ENCODE measurements around the gene CALHM1. TPM values are rescaled to one million over a fixed set of nuclear protein-coding genes. Genes with fewer than 3 reads are reported as not detected.

Gene CALHM1
- total and polyA plus RNA-seq, 4 donors: not detected

GRCh38 chr10:103454026-103454425, 4.7 kb downstream of the CALHM1 start:
- Histone ChIP-seq H3K4me3 (ENCODE audit: low read depth in 1 of 3, low read length in 3 of 3) (no peak overlapping the region), H3K4me1 (ENCODE audit: control insufficient read depth in 4 of 4, insufficient read depth in 4 of 4, low read length in 3 of 4) (peaks cover 0 to 5% (median 2%) of the 10 kb centered on the region in 4 donors), H3K9me3 (ENCODE audit: control insufficient read depth in 4 of 4, low read length in 3 of 4) (no peaks in the 10 kb centered on the region), H3K36me3 (ENCODE audit: control insufficient read depth in 4 of 4, insufficient read depth in 3 of 4, low read depth in 1 of 4, low read length in 3 of 4) (no peaks in the 10 kb centered on the region), H3K27me3 (ENCODE audit: control insufficient read depth in 4 of 4, insufficient read depth in 4 of 4, low read length in 3 of 4) (no peaks in the 10 kb centered on the region), H3K9ac (ENCODE audit: low read depth in 1 of 2, low read length in 2 of 2) (no peak overlapping the region), H3K27ac (ENCODE audit: low read depth in 1 of 2, low read length in 2 of 2) (no peak overlapping the region)
- TF ChIP-seq, protein P1, sequence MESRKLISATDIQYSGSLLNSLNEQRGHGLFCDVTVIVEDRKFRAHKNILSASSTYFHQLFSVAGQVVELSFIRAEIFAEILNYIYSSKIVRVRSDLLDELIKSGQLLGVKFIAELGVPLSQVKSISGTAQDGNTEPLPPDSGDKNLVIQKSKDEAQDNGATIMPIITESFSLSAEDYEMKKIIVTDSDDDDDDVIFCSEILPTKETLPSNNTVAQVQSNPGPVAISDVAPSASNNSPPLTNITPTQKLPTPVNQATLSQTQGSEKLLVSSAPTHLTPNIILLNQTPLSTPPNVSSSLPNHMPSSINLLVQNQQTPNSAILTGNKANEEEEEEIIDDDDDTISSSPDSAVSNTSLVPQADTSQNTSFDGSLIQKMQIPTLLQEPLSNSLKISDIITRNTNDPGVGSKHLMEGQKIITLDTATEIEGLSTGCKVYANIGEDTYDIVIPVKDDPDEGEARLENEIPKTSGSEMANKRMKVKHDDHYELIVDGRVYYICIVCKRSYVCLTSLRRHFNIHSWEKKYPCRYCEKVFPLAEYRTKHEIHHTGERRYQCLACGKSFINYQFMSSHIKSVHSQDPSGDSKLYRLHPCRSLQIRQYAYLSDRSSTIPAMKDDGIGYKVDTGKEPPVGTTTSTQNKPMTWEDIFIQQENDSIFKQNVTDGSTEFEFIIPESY (IDR thresholded peaks at IDR 0.05): no peak
- TF ChIP-seq RXRA (IDR thresholded peaks at IDR 0.05) (no peak), SP1 (IDR thresholded peaks at IDR 0.05) (no peak), ATF3 (IDR thresholded peaks at IDR 0.05) (no peak), EGR1 (IDR thresholded peaks at IDR 0.05; ENCODE audit: low read depth in 2 of 2) (no peak), FOXA2 (IDR thresholded peaks at IDR 0.05) (no peak), REST (IDR thresholded peaks at IDR 0.05) (no peak), YY1 (IDR thresholded peaks at IDR 0.05) (no peak), JUND (IDR thresholded peaks at IDR 0.05) (no peak), HNF4G (IDR thresholded peaks at IDR 0.05) (no peak), RAD21 (IDR thresholded peaks at IDR 0.05) (no peak)
- TF ChIP-seq, protein P2, sequence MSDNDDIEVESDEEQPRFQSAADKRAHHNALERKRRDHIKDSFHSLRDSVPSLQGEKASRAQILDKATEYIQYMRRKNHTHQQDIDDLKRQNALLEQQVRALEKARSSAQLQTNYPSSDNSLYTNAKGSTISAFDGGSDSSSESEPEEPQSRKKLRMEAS (IDR thresholded peaks at IDR 0.05): no peak
- TF ChIP-seq, protein P3, sequence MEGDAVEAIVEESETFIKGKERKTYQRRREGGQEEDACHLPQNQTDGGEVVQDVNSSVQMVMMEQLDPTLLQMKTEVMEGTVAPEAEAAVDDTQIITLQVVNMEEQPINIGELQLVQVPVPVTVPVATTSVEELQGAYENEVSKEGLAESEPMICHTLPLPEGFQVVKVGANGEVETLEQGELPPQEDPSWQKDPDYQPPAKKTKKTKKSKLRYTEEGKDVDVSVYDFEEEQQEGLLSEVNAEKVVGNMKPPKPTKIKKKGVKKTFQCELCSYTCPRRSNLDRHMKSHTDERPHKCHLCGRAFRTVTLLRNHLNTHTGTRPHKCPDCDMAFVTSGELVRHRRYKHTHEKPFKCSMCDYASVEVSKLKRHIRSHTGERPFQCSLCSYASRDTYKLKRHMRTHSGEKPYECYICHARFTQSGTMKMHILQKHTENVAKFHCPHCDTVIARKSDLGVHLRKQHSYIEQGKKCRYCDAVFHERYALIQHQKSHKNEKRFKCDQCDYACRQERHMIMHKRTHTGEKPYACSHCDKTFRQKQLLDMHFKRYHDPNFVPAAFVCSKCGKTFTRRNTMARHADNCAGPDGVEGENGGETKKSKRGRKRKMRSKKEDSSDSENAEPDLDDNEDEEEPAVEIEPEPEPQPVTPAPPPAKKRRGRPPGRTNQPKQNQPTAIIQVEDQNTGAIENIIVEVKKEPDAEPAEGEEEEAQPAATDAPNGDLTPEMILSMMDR (IDR thresholded peaks at IDR 0.05; ENCODE audit: low read depth, low read length, missing input control): no peak
- no peak for DNase-seq (ENCODE audit: low spot score)
- WGBS: 84% methylated on average over 4 of the region's 4 CpGs

DNA sequence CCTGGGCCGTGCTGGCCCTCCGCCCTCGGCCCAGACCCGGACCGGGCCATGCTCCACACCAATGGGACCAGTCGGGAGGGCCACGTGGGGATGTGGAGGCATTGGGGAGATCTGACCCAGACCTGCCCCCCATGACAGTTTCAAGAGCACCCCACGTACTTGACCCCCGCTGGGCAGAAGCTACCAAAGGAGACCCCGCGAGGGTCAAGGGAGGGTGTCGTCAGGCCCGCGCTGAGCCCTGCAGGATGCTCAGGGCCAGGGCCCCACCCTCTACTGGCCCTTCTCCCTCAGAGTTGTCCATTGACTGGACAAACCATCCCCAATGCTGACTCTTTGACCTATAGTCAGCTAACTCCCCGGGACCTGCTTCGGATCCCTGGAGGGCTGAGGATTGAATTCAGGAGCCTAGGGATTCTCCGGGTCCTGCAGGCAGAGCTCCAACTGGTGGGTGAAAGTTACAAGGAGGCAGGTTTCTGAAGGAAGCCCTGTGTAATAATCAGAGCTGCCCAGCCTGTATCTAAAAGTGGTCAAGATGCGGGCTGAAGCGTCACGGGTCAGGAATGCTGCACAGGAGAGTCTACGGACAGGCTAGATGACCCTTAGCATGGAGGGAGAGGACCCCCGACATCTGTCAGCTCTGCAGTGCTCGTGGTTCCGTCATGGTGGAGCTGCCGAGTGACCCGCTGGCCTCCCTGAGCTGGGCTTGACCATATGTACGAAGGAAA, 6.0 kb downstream of the CALHM1 start:
- no peak for DNase-seq (ENCODE audit: low spot score)
- Histone ChIP-seq H3K9me3 (ENCODE audit: control insufficient read depth in 4 of 4, low read length in 3 of 4) (no peaks in the 10 kb centered on the region), H3K27me3 (ENCODE audit: control insufficient read depth in 4 of 4, insufficient read depth in 4 of 4, low read length in 3 of 4) (no peaks in the 10 kb centered on the region), H3K36me3 (ENCODE audit: control insufficient read depth in 4 of 4, insufficient read depth in 3 of 4, low read depth in 1 of 4, low read length in 3 of 4) (peaks cover 0 to 1% (median 0%) of the 10 kb centered on the region in 4 donors), H3K9ac (ENCODE audit: low read depth in 1 of 2, low read length in 2 of 2) (no peak overlapping the region), H3K4me1 (ENCODE audit: control insufficient read depth in 4 of 4, insufficient read depth in 4 of 4, low read length in 3 of 4) (peaks cover 0 to 5% (median 2%) of the 10 kb centered on the region in 4 donors), H3K27ac (ENCODE audit: low read depth in 1 of 2, low read length in 2 of 2) (peak overlapping the region; percentile 72 to 80), H3K4me3 (ENCODE audit: low read depth in 1 of 3, low read length in 3 of 3) (peak overlapping the region in 1 of 3 donors; percentile 58)
- 34% methylated on average over 27 of the region's 27 CpGs for WGBS
- TF ChIP-seq TAF1 (conservative IDR thresholded peaks at IDR 0.05) (no peak), RXRA (IDR thresholded peaks at IDR 0.05) (no peak), FOXA2 (IDR thresholded peaks at IDR 0.05) (no peak), FOXA1 (IDR thresholded peaks at IDR 0.05) (no peak), GABPA (IDR thresholded peaks at IDR 0.05 in 1 of 2, conservative IDR thresholded peaks at IDR 0.05 in 1 of 2) (no peak), HNF4G (IDR thresholded peaks at IDR 0.05) (no peak), EGR1 (IDR thresholded peaks at IDR 0.05; ENCODE audit: low read depth in 2 of 2) (no peak)
- TF ChIP-seq, protein P1 (IDR thresholded peaks at IDR 0.05): no peak
